Measurements from ENCODE around the gene ZNF821.

Gene ZNF821

GRCh38 chr16:71902656-71903365, 18.8 kb upstream of the ZNF821 start:
- no peak for TF ChIP-seq CTCF (IDR thresholded peaks at IDR 0.05; ENCODE audit: low read depth, low read length)
- DNase-seq (ENCODE audit: extremely low read depth, low read depth), result no peak

- DNase-seq (ENCODE audit: extremely low read depth, low read depth), result no peak
- no peak for TF ChIP-seq CTCF (IDR thresholded peaks at IDR 0.05; ENCODE audit: low read depth, low read length)
Observed at GRCh38 chr16:71899171-71899570, 15.2 kb upstream of the ZNF821 start.

DNA sequence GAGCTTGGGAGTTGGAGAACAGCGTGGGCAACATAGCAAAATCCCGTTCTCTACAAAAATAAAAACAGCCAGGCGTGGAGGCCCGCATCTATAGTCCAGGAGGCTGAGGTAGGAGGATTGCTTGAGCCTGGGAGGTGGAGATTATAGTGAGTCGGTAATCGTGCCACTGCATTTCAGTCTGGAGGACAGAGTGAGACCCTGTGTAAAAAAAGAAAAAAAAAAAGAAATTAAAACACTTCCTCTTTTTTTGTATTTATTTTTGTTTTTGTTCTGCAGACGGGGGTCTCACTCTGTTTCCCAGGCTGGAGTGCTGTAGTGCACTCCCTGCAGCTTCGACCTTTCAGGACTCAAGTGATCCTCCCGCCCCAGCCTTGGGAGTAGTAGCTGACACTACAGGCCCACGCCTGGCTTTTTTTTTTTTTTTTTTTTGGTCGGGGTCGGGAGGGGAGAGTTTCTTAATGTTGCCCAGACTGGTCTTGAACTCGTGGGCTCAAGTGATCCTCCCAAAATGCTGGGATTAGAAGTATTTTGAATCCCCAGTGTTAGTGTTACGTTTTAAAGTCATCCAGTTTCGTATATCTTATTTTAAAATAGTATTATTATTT, 12.9 kb upstream of the ZNF821 start:
- TF ChIP-seq CTCF (IDR thresholded peaks at IDR 0.05; ENCODE audit: low read depth, low read length), result no peak
- no peak for DNase-seq (ENCODE audit: extremely low read depth, low read depth)

GRCh38 chr16:71895679-71896365, 11.8 kb upstream of the ZNF821 start:
- TF ChIP-seq CTCF (IDR thresholded peaks at IDR 0.05; ENCODE audit: low read depth, low read length), result no peak
- DNase-seq (ENCODE audit: extremely low read depth, low read depth), result no peak

GRCh38 chr16:71894921-71895678, 11.1 kb upstream of the ZNF821 start, which contains the start of gene IST1:
Gene IST1 (plus strand): TSS chr16:71895531. CDS start chr16:71915641, 20,110 bp downstream.
- TF ChIP-seq CTCF (IDR thresholded peaks at IDR 0.05; ENCODE audit: low read depth, low read length), result no peak
- DNase-seq (ENCODE audit: extremely low read depth, low read depth), result peak; percentile 99

GRCh38 chr16:71894229-71894920, 10.4 kb upstream of the ZNF821 start:
- DNase-seq (ENCODE audit: extremely low read depth, low read depth), result no peak
- TF ChIP-seq CTCF (IDR thresholded peaks at IDR 0.05; ENCODE audit: low read depth, low read length), result peak; percentile 4; the same call in 1 of the 2 replicates

Data from AG09319 (cell line).